GM23338 (cell line): Measurements from ENCODE around the gene EXPH5. TPM values are rescaled to one million over a fixed set of nuclear protein-coding genes. Genes with fewer than 3 reads are reported as not detected.

Experiments used
- ATAC-seq: fragments of 200-7000 bp; cut with Tn5 transposase; 3 replicates; pipeline ENCODE4 v1.9.1; 2020
- DNase-seq: peaks from one replicate; pipeline ENCODE4 v3.0.0-alpha.2; 2015; ENCODE audit warnings: low spot score
- H2AFZ ChIP-seq: fragments of 200-600 bp; sonication (generic); 2 replicates; pipeline ENCODE4 v1.8.0; 2016; ENCODE audit warnings: antibody characterized with exemption, mild to moderate bottlenecking, moderate library complexity
- H3F3A ChIP-seq: fragments of 200-600 bp; sonication (generic); replicated peaks from 2 replicates; pipeline ENCODE4 v1.8.0; 2017; ENCODE audit warnings: antibody characterized with exemption, mixed run types, low read depth
- H3K27ac ChIP-seq: fragments of 200-600 bp; sonication (generic); 2 replicates; pipeline ENCODE4 v1.6.1; 2016; ENCODE audit warnings: low read depth
- H3K27me3 ChIP-seq: fragments of 200-600 bp; sonication (generic); 2 replicates; pipeline ENCODE4 v1.8.0; 2016; ENCODE audit warnings: mild to moderate bottlenecking, mixed run types, moderate library complexity; ENCODE audit not compliant: insufficient read depth
- H3K36me3 ChIP-seq: fragments of 200-600 bp; sonication (generic); 2 replicates; pipeline ENCODE4 v1.8.0; 2016; ENCODE audit warnings: mild to moderate bottlenecking; ENCODE audit not compliant: insufficient read depth
- H3K4me1 ChIP-seq: fragments of 200-600 bp; sonication (generic); 2 replicates; pipeline ENCODE4 v1.8.0; 2016; ENCODE audit warnings: mild to moderate bottlenecking, moderate library complexity; ENCODE audit not compliant: insufficient read depth
- H3K4me2 ChIP-seq: fragments of 200-600 bp; sonication (generic); 2 replicates; pipeline ENCODE4 v1.7.1; 2017; ENCODE audit warnings: mixed run types
- H3K4me3 ChIP-seq: fragments of 200-600 bp; sonication (generic); 2 replicates; pipeline ENCODE4 v1.6.1; 2016; ENCODE audit warnings: mixed run types
- H3K79me2 ChIP-seq: fragments of 200-600 bp; sonication (generic); replicated peaks from 2 replicates; pipeline ENCODE4 v1.8.0; 2017; ENCODE audit warnings: mild to moderate bottlenecking; ENCODE audit not compliant: insufficient read depth
- H3K9me2 ChIP-seq: fragments of 200-600 bp; sonication (generic); 2 replicates; pipeline ENCODE4 v1.8.0; 2017; ENCODE audit not compliant: insufficient read depth
- H4K20me1 ChIP-seq: fragments of 200-600 bp; sonication (generic); replicated peaks from 2 replicates; pipeline ENCODE4 v1.8.0; 2017; ENCODE audit warnings: mild to moderate bottlenecking; ENCODE audit not compliant: insufficient read depth
- H3K27ac Mint-ChIP-seq: 2 replicates; pipeline ENCODE4 v1.8.0; 2020; ENCODE audit warnings: inconsistent platforms, mild to moderate bottlenecking, moderate library complexity, mixed read lengths
- H3K27me3 Mint-ChIP-seq: 3 replicates; pipeline ENCODE4 v1.8.0; 2022; ENCODE audit warnings: low read depth, mild to moderate bottlenecking, moderate library complexity, mixed read lengths, inconsistent platforms; ENCODE audit not compliant: insufficient read depth, poor library complexity
- H3K36me3 Mint-ChIP-seq: 3 replicates; pipeline ENCODE4 v1.8.0; 2021; ENCODE audit warnings: low read depth, mild to moderate bottlenecking, inconsistent platforms, moderate library complexity, mixed read lengths
- H3K4me1 Mint-ChIP-seq: 3 replicates; pipeline ENCODE4 v1.8.0; 2020; ENCODE audit warnings: mild to moderate bottlenecking, inconsistent platforms, mixed read lengths
- H3K4me3 Mint-ChIP-seq: 3 replicates; pipeline ENCODE4 v1.8.0; 2021; ENCODE audit warnings: moderate library complexity, mild to moderate bottlenecking, inconsistent platforms, mixed read lengths
- H3K9me3 Mint-ChIP-seq: 3 replicates; pipeline ENCODE4 v1.8.0; 2020; ENCODE audit warnings: moderate library complexity, mild to moderate bottlenecking, inconsistent platforms, mixed read lengths
- CTCF ChIP-seq, 2 experiments: fragments of 200-600 bp in 1 of 2; sonication (generic) in 1 of 2; conservative IDR thresholded peaks; 2 replicates each; pipeline versions ENCODE4 v1.5.1 to v1.6.1; 2016 to 2017; ENCODE audit warnings: antibody characterized with exemption in 2 of 2, low read depth in 2 of 2, mild to moderate bottlenecking in 2 of 2, moderate library complexity in 1 of 2
- ETS1 ChIP-seq: IDR thresholded peaks from 2 replicates; pipeline ENCODE4 v1.6.1; 2016; ENCODE audit warnings: antibody characterized with exemption
- EZH2 ChIP-seq: fragments of 200-600 bp; sonication (generic); IDR thresholded peaks from one replicate; pipeline ENCODE4 v1.8.0; 2017; ENCODE audit warnings: antibody characterized with exemption, mild to moderate bottlenecking, low read depth; ENCODE audit not compliant: unreplicated experiment
- EZH2phosphoT487 ChIP-seq: fragments of 200-600 bp; sonication (generic); IDR thresholded peaks from one replicate; pipeline ENCODE4 v1.8.1; 2018; ENCODE audit warnings: antibody characterized with exemption; ENCODE audit not compliant: unreplicated experiment
- JUNB ChIP-seq: IDR thresholded peaks from one replicate; pipeline ENCODE4 v1.6.1; 2016; ENCODE audit warnings: antibody characterized with exemption; ENCODE audit not compliant: unreplicated experiment
- POLR2AphosphoS5 ChIP-seq: IDR thresholded peaks from 2 replicates; pipeline ENCODE4 v1.6.1; 2016; ENCODE audit warnings: antibody characterized with exemption, low read depth
- REST ChIP-seq: IDR thresholded peaks from one replicate; pipeline ENCODE4 v1.6.1; 2018; ENCODE audit warnings: antibody characterized with exemption; ENCODE audit not compliant: unreplicated experiment
- STAT1 ChIP-seq: IDR thresholded peaks from one replicate; pipeline ENCODE4 v1.6.1; 2016; ENCODE audit warnings: antibody characterized with exemption; ENCODE audit not compliant: unreplicated experiment
- ZNF331 ChIP-seq: fragments of 250-450 bp; sonication (Bioruptor Pico); IDR thresholded peaks from 2 replicates; pipeline ENCODE4 v1.5.0; 2020; ENCODE audit warnings: low read depth, mild to moderate bottlenecking, moderate library complexity
- ZNF462 ChIP-seq: fragments of 250-450 bp; sonication (Bioruptor Pico); IDR thresholded peaks from 2 replicates; pipeline ENCODE4 v1.5.0; 2020; ENCODE audit warnings: mild to moderate bottlenecking, moderate library complexity
- polyA plus RNA-seq: library from polyadenylated mRNA; unstranded; fragments of >200 nt; fragmentation: Nextera tagmentation; extraction: Ambion mirVana; gene quantifications from 2 replicates; pipeline ENCODE4 v1.2.1, GENCODE V29; 2016
- total RNA-seq: library from RNA; depleted of rRNA; stranded (reverse); fragments of >200 nt; shearing (Covaris generic); gene quantifications from 2 replicates; pipeline ENCODE4 v1.2.3, GENCODE V29; 2014

Gene EXPH5
- total and polyA plus RNA-seq, 2 experiments from 2014 or later: 3.6 to 12.6 TPM

GRCh38 chr11:108624196-108624925, 30.8 kb upstream of the EXPH5 start (continued):
- TF ChIP-seq ETS1: no peak

- peak overlapping the region; percentile 76; the same call in 1 of the 2 replicates for H2AFZ ChIP-seq
- H3K9me3 Mint-ChIP-seq: peaks cover 4% of the 10 kb centered on the region
- TF ChIP-seq ZNF462 (CRISPR knock-in tag): no peak
- TF ChIP-seq EZH2: no peak
- TF ChIP-seq STAT1: no peak
- no peak for TF ChIP-seq ETS1
- no peak for TF ChIP-seq JUNB
- TF ChIP-seq CTCF (conservative IDR thresholded peaks at IDR 0.05; ENCODE audit: low read depth in 2 of 2): no peak
- no peak for TF ChIP-seq ZNF331 (CRISPR knock-in tag)
- no peak for TF ChIP-seq EZH2phosphoT487
- no peak for TF ChIP-seq POLR2AphosphoS5
- no peak for TF ChIP-seq REST
Measured at GRCh38 chr11:108622341-108622740, 28.8 kb upstream of the EXPH5 start.

More at GRCh38 chr11:108622341-108622740, 28.8 kb upstream of the EXPH5 start:
- H3K4me1 ChIP-seq: peaks cover 4% of the 10 kb centered on the region; the same call in 1 of the 2 replicates
- Mint-ChIP-seq H3K4me3 (no peak overlapping the region), H3K27ac (no peak overlapping the region), H3K4me1 (peaks cover 10% of the 10 kb centered on the region; the same call in 2 of the 3 replicates), H3K36me3 (peaks cover 5% of the 10 kb centered on the region; the same call in 2 of the 3 replicates), H3K27me3 (no peaks in the 10 kb centered on the region)
- no peaks in the 10 kb centered on the region for H3F3A ChIP-seq
- no peaks in the 10 kb centered on the region for H3K36me3 ChIP-seq
- ATAC-seq: no peak
- no peak for DNase-seq
- H3K27me3 ChIP-seq: no peaks in the 10 kb centered on the region
- H4K20me1 ChIP-seq: no peaks in the 10 kb centered on the region
- no peaks in the 10 kb centered on the region for H3K79me2 ChIP-seq
- no peak overlapping the region for H3K4me2 ChIP-seq
- H3K27ac ChIP-seq: no peak overlapping the region
- no peaks in the 10 kb centered on the region for H3K9me2 ChIP-seq
- no peak overlapping the region for H3K4me3 ChIP-seq
